GM21529 (cell line): ENCODE measurements around the gene RNU6-1.

Source experiments
- ATAC-seq: cut with Tn5 transposase; IDR thresholded peaks from one replicate; pipeline ENCODE4 v1.9.1; 2021; ENCODE audit not compliant: unreplicated experiment

The RNU6-1 gene

GRCh38 chr15:67859331-67859946 is 19.6 kb upstream of the RNU6-1 start:
- no peak for ATAC-seq

- no peak for ATAC-seq
These were observed 17.4 kb upstream of the RNU6-1 start for GRCh38 chr15:67857220-67857619.

- no peak for ATAC-seq
These were observed 16.0 kb upstream of the RNU6-1 start for GRCh38 chr15:67855842-67856241.

- ATAC-seq, result no peak
These were observed 14.5 kb upstream of the RNU6-1 start for GRCh38 chr15:67854358-67854757.

- no peak for ATAC-seq
These were observed 13.6 kb upstream of the RNU6-1 start for GRCh38 chr15:67853454-67853853.

- ATAC-seq, result no peak
These were observed 12.6 kb upstream of the RNU6-1 start for GRCh38 chr15:67852418-67852817.

GRCh38 chr15:67850994-67851571 is 11.2 kb upstream of the RNU6-1 start:
- ATAC-seq, result no peak

- no peak for ATAC-seq
These were observed 10.5 kb upstream of the RNU6-1 start for GRCh38 chr15:67850336-67850735.

- no peak for ATAC-seq
These were observed 9.7 kb upstream of the RNU6-1 start for GRCh38 chr15:67849538-67849937.

- no peak for ATAC-seq
These were observed 6.1 kb upstream of the RNU6-1 start for GRCh38 chr15:67845974-67846373.

GRCh38 chr15:67843571-67844387 is 3.9 kb upstream of the RNU6-1 start:
- ATAC-seq, result no peak

GRCh38 chr15:67843092-67843501 is 3.3 kb upstream of the RNU6-1 start:
- ATAC-seq, result no peak

- ATAC-seq, result no peak
These were observed 1.6 kb upstream of the RNU6-1 start for GRCh38 chr15:67841513-67841762.

GRCh38 chr15:67840749-67841512 is 1.1 kb upstream of the RNU6-1 start:
- ATAC-seq, result no peak

GRCh38 chr15:67839499-67839928 is 331 bp downstream of the RNU6-1 start:
- peak; percentile 7 for ATAC-seq

GRCh38 chr15:67838789-67839332 is 984 bp downstream of the RNU6-1 start:
- ATAC-seq, result no peak

- no peak for ATAC-seq
These were observed 2.9 kb downstream of the RNU6-1 start for GRCh38 chr15:67836955-67837354.

GRCh38 chr15:67836477-67836876 is 3.4 kb downstream of the RNU6-1 start:
- no peak for ATAC-seq

- ATAC-seq, result no peak
These were observed 3.8 kb downstream of the RNU6-1 start for GRCh38 chr15:67836134-67836455.

- no peak for ATAC-seq
These were observed 4.3 kb downstream of the RNU6-1 start for GRCh38 chr15:67835297-67836133.
